HepG2 (cell line): Measurements from ENCODE around the gene CYP2U1. TPM values are rescaled to one million over a fixed set of nuclear protein-coding genes. Genes with fewer than 3 reads are reported as not detected.

Source experiments
- BCL6 ChIP-seq: IDR thresholded peaks from 2 replicates; pipeline ENCODE4 v1.6.1; 2016; ENCODE audit warnings: missing genetic modification reagents, missing compliant biosample characterization
- CCAR2 ChIP-seq: fragments of 200-400 bp; formaldehyde crosslinking; optimal IDR thresholded peaks from 2 replicates; pipeline ENCODE3; 2018; ENCODE audit warnings: low read depth, mild to moderate bottlenecking, low read length, moderate library complexity
- ELF3 ChIP-seq: IDR thresholded peaks from 2 replicates; pipeline ENCODE4 v1.6.1; 2016; ENCODE audit warnings: missing genetic modification reagents, missing compliant biosample characterization
- ESRRA ChIP-seq: sonication (generic); formaldehyde crosslinking; IDR thresholded peaks from 2 replicates; pipeline ENCODE4 v1.5.1; 2020; ENCODE audit warnings: mild to moderate bottlenecking, low read depth, missing genetic modification reagents
- MAF1 ChIP-seq: sonication (generic); formaldehyde crosslinking; IDR thresholded peaks from 2 replicates; pipeline ENCODE4 v1.5.0; 2020; ENCODE audit warnings: missing genetic modification reagents, borderline replicate concordance
- MAFG ChIP-seq: sonication (generic); formaldehyde crosslinking; IDR thresholded peaks from 2 replicates; pipeline ENCODE4 v1.5.1; 2020; ENCODE audit warnings: mild to moderate bottlenecking, missing genetic modification reagents
- MATR3 ChIP-seq: sonication (generic); formaldehyde crosslinking; IDR thresholded peaks from 2 replicates; pipeline ENCODE4 v1.4.0; 2020; ENCODE audit warnings: missing genetic modification reagents
- MLX ChIP-seq: IDR thresholded peaks from 2 replicates; pipeline ENCODE4 v1.6.1; 2016
- MTA1 ChIP-seq: sonication (generic); formaldehyde crosslinking; IDR thresholded peaks from 2 replicates; pipeline ENCODE4 v1.4.0; 2020; ENCODE audit warnings: missing genetic modification reagents, mild to moderate bottlenecking, borderline replicate concordance
- MZF1 ChIP-seq: sonication (generic); formaldehyde crosslinking; IDR thresholded peaks from 2 replicates; pipeline ENCODE4 v1.8.1; 2023; ENCODE audit warnings: mild to moderate bottlenecking, missing genetic modification reagents, borderline replicate concordance
- NFYC ChIP-seq: IDR thresholded peaks from 2 replicates; pipeline ENCODE4 v1.6.1; 2016; ENCODE audit warnings: missing genetic modification reagents, missing compliant biosample characterization
- PAF1 ChIP-seq: IDR thresholded peaks from 2 replicates; pipeline ENCODE4 v1.6.1; 2016; ENCODE audit warnings: missing genetic modification reagents, missing compliant biosample characterization
- PPARG ChIP-seq: conservative IDR thresholded peaks from 2 replicates; pipeline ENCODE4 v1.6.1; 2016; ENCODE audit warnings: missing biosample characterization, missing genetic modification reagents
- SALL2 ChIP-seq: sonication (generic); formaldehyde crosslinking; IDR thresholded peaks from 2 replicates; pipeline ENCODE4 v1.8.1; 2023; ENCODE audit warnings: mild to moderate bottlenecking, missing genetic modification reagents, inconsistent platforms
- SMC3 ChIP-seq: IDR thresholded peaks from 2 replicates; pipeline ENCODE4 v1.6.1; 2011; ENCODE audit warnings: low read length, improper control_type of control experiment
- TCF12 ChIP-seq, 2 experiments: fragments of 450-650 bp in 1 of 2; sonication (generic) in 1 of 2; formaldehyde crosslinking in 1 of 2; IDR thresholded peaks; 2 replicates each; pipeline versions ENCODE4 v1.6.1 to v1.8.0; 2017 to 2022; ENCODE audit warnings: antibody characterized with exemption in 1 of 2, mild to moderate bottlenecking in 1 of 2, missing genetic modification reagents in 1 of 2, moderate library complexity in 1 of 2
- YEATS4 ChIP-seq: sonication (generic); formaldehyde crosslinking; IDR thresholded peaks from 2 replicates; pipeline ENCODE4 v1.4.0; 2020; ENCODE audit warnings: missing genetic modification reagents, borderline replicate concordance
- ZBTB20 ChIP-seq: sonication (generic); formaldehyde crosslinking; IDR thresholded peaks from 2 replicates; pipeline ENCODE4 v1.8.1; 2023; ENCODE audit warnings: missing genetic modification reagents, low read depth, mild to moderate bottlenecking, borderline replicate concordance
- ZNF235 ChIP-seq: sonication (generic); formaldehyde crosslinking; IDR thresholded peaks from 2 replicates; pipeline ENCODE4 v1.8.1; 2023; ENCODE audit warnings: mild to moderate bottlenecking, missing genetic modification reagents, borderline replicate concordance
- ZNF24 ChIP-seq: fragments of 450-650 bp; IDR thresholded peaks from 2 replicates; pipeline ENCODE4 v1.6.1; 2017; ENCODE audit warnings: antibody characterized with exemption, mild to moderate bottlenecking
- ZNF30 ChIP-seq: sonication (generic); formaldehyde crosslinking; IDR thresholded peaks from 2 replicates; pipeline ENCODE4 v1.5.0; 2020; ENCODE audit warnings: mild to moderate bottlenecking, missing genetic modification reagents
- ZNF350 ChIP-seq: sonication (generic); formaldehyde crosslinking; IDR thresholded peaks from 2 replicates; pipeline ENCODE4 v1.4.0; 2020; ENCODE audit warnings: mild to moderate bottlenecking, low read depth, missing genetic modification reagents, borderline replicate concordance
- ZNF816 ChIP-seq: sonication (generic); formaldehyde crosslinking; IDR thresholded peaks from 2 replicates; pipeline ENCODE4 v1.8.0; 2022; ENCODE audit warnings: missing genetic modification reagents, mild to moderate bottlenecking, borderline replicate concordance
- polyA plus RNA-seq, 8 experiments: library from polyadenylated mRNA; depleted of rRNA in 3 of 8; stranded (reverse) in 7 of 8; unstranded in 1 of 8; fragments of >200 nt; fragmentation: Illumina TruSeq in 4 of 8; extraction: Trizol in 4 of 8; gene quantifications; 2 replicates each; pipeline versions ENCODE4 v1.2.1 to v1.2.3, GENCODE V29; 2011 to 2016; ENCODE audit warnings: low read depth in 4 of 8, missing spikeins in 1 of 8, mixed read lengths in 1 of 8; ENCODE audit not compliant: insufficient read depth in 1 of 8
- total RNA-seq, 5 experiments: library from RNA; depleted of rRNA; stranded (reverse); fragments of >200 nt; fragmentation: Illumina TruSeq; extraction: Trizol; gene quantifications; 2 replicates each; pipeline ENCODE4 v1.2.3, GENCODE V29; 2016; ENCODE audit warnings: low read depth in 1 of 5
- TF ChIP-seq, protein P1 (sequence below): sonication (generic); formaldehyde crosslinking; IDR thresholded peaks from 2 replicates; pipeline ENCODE4 v1.4.0; 2020; ENCODE audit warnings: missing genetic modification reagents
- TF ChIP-seq, protein P2 (sequence below): sonication (generic); formaldehyde crosslinking; IDR thresholded peaks from 2 replicates; pipeline ENCODE4 v1.4.0; 2020; ENCODE audit warnings: missing genetic modification reagents

CYP2U1 gene
- total and polyA plus RNA-seq, 2 of the 13 experiments (the other 11 are each of a cell fraction or from before 2014, with no cell fraction given), result 1.4 to 3.4 TPM

GRCh38 chr4:107989537-107990386 is 58.4 kb downstream of the CYP2U1 start, which contains the start of gene HADH (continued):
- TF ChIP-seq, protein P1, sequence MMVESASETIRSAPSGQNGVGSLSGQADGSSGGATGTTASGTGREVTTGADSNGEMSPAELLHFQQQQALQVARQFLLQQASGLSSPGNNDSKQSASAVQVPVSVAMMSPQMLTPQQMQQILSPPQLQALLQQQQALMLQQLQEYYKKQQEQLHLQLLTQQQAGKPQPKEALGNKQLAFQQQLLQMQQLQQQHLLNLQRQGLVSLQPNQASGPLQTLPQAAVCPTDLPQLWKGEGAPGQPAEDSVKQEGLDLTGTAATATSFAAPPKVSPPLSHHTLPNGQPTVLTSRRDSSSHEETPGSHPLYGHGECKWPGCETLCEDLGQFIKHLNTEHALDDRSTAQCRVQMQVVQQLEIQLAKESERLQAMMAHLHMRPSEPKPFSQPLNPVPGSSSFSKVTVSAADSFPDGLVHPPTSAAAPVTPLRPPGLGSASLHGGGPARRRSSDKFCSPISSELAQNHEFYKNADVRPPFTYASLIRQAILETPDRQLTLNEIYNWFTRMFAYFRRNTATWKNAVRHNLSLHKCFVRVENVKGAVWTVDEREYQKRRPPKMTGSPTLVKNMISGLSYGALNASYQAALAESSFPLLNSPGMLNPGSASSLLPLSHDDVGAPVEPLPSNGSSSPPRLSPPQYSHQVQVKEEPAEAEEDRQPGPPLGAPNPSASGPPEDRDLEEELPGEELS (CRISPR knock-in tag), result peak; percentile 32
- no peak for TF ChIP-seq ZBTB20 (CRISPR knock-in tag)
- TF ChIP-seq MZF1 (CRISPR knock-in tag), result no peak
- TF ChIP-seq ESRRA, result no peak
- TF ChIP-seq ZNF816 (CRISPR knock-in tag), result no peak
- no peak for TF ChIP-seq MLX (CRISPR knock-in tag)
- peak; percentile 72; the same call in 1 of the 2 replicates for TF ChIP-seq ZNF235 (CRISPR knock-in tag)
- no peak for TF ChIP-seq SMC3
- TF ChIP-seq PPARG (CRISPR knock-in tag), result no peak; the same call in 1 of the 2 replicates
- peak; percentile 8; the same call in 1 of the 2 replicates for TF ChIP-seq BCL6 (CRISPR knock-in tag)
- TF ChIP-seq MATR3 (CRISPR knock-in tag), result no peak
- no peak for TF ChIP-seq TCF12 (IDR thresholded peaks at IDR 0.05)
- no peak for TF ChIP-seq TCF12 (CRISPR knock-in tag; IDR thresholded peaks at IDR 0.05)
- TF ChIP-seq NFYC (CRISPR knock-in tag), result peak; percentile 77
- no peak for TF ChIP-seq CCAR2
- TF ChIP-seq ZNF24, result no peak
- TF ChIP-seq ZNF350, result peak; percentile 53; the same call in 1 of the 2 replicates
- peak; percentile 83 for TF ChIP-seq YEATS4 (CRISPR knock-in tag)
- peak; percentile 74; the same call in 1 of the 2 replicates for TF ChIP-seq SALL2 (CRISPR knock-in tag)
- TF ChIP-seq, protein P2, sequence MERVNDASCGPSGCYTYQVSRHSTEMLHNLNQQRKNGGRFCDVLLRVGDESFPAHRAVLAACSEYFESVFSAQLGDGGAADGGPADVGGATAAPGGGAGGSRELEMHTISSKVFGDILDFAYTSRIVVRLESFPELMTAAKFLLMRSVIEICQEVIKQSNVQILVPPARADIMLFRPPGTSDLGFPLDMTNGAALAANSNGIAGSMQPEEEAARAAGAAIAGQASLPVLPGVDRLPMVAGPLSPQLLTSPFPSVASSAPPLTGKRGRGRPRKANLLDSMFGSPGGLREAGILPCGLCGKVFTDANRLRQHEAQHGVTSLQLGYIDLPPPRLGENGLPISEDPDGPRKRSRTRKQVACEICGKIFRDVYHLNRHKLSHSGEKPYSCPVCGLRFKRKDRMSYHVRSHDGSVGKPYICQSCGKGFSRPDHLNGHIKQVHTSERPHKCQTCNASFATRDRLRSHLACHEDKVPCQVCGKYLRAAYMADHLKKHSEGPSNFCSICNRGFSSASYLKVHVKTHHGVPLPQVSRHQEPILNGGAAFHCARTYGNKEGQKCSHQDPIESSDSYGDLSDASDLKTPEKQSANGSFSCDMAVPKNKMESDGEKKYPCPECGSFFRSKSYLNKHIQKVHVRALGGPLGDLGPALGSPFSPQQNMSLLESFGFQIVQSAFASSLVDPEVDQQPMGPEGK, result peak; percentile 52
- TF ChIP-seq MAFG (CRISPR knock-in tag), result no peak
- TF ChIP-seq PAF1 (CRISPR knock-in tag), result no peak
- peak; percentile 53; the same call in 1 of the 2 replicates for TF ChIP-seq MTA1 (CRISPR knock-in tag)
- peak; percentile 24; the same call in 1 of the 2 replicates for TF ChIP-seq ELF3 (CRISPR knock-in tag)
- no peak for TF ChIP-seq MAF1 (CRISPR knock-in tag)
- TF ChIP-seq ZNF30, result no peak
